H9 (cell line): ENCODE results near the gene CPE. TPM values are rescaled to one million over a fixed set of nuclear protein-coding genes. Genes with fewer than 3 reads are reported as not detected.

Source experiments
- DNase-seq: peaks from one replicate; pipeline ENCODE4 v3.0.0-alpha.2; 2017
- H2AFZ ChIP-seq: one replicate; pipeline ENCODE4 v1.6.1; 2013; ENCODE audit warnings: mild to moderate bottlenecking, low read length, control low read depth, moderate library complexity
- H2AK5ac ChIP-seq: 2 replicates; pipeline ENCODE4 v1.6.1; 2013; ENCODE audit warnings: low read length, control low read depth, mixed read lengths; ENCODE audit not compliant: insufficient read length
- H2BK120ac ChIP-seq: one replicate; pipeline ENCODE4 v1.6.1; 2013; ENCODE audit warnings: low read depth, mild to moderate bottlenecking, low read length, control low read depth, inconsistent platforms; ENCODE audit not compliant: poor library complexity, severe bottlenecking
- H2BK12ac ChIP-seq: 2 replicates; pipeline ENCODE4 v1.6.1; 2013; ENCODE audit warnings: low read length, control low read depth, mixed read lengths, low read depth; ENCODE audit not compliant: insufficient read length
- H2BK15ac ChIP-seq: 2 replicates; pipeline ENCODE4 v1.6.1; 2013; ENCODE audit warnings: low read depth, low read length, control low read depth
- H2BK20ac ChIP-seq: one replicate; pipeline ENCODE4 v1.6.1; 2013; ENCODE audit warnings: low read depth, mild to moderate bottlenecking, low read length, control low read depth, inconsistent platforms; ENCODE audit not compliant: poor library complexity, severe bottlenecking
- H2BK5ac ChIP-seq: 2 replicates; pipeline ENCODE4 v1.6.1; 2013; ENCODE audit warnings: low read length, control low read depth, mixed read lengths; ENCODE audit not compliant: insufficient read length
- H3K14ac ChIP-seq: 2 replicates; pipeline ENCODE4 v1.6.1; 2013; ENCODE audit warnings: low read length, control low read depth; ENCODE audit not compliant: insufficient read depth
- H3K18ac ChIP-seq: 2 replicates; pipeline ENCODE4 v1.6.1; 2013; ENCODE audit warnings: low read depth, mild to moderate bottlenecking, mixed read lengths, low read length, control low read depth; ENCODE audit not compliant: insufficient read length
- H3K23ac ChIP-seq: 2 replicates; pipeline ENCODE4 v1.6.1; 2013; ENCODE audit warnings: low read length, control low read depth, mixed read lengths, low read depth; ENCODE audit not compliant: insufficient read length
- H3K23me2 ChIP-seq: 2 replicates; pipeline ENCODE4 v1.6.1; 2013; ENCODE audit warnings: low read depth, mild to moderate bottlenecking, mixed read lengths, low read length, control low read depth; ENCODE audit not compliant: insufficient read length, poor library complexity, severe bottlenecking
- H3K27ac ChIP-seq: 2 replicates; pipeline ENCODE4 v1.5.1; 2013; ENCODE audit warnings: low read length, control low read depth, mixed read lengths, low read depth; ENCODE audit not compliant: insufficient read length
- H3K27me3 ChIP-seq: 2 replicates; pipeline ENCODE4 v1.6.1; 2013; ENCODE audit warnings: low read length, control low read depth, inconsistent platforms; ENCODE audit not compliant: insufficient read depth
- H3K4ac ChIP-seq: 2 replicates; pipeline ENCODE4 v1.6.1; 2013; ENCODE audit warnings: low read depth, mild to moderate bottlenecking, control low read depth, inconsistent platforms, low read length, moderate library complexity
- H3K4me1 ChIP-seq: 2 replicates; pipeline ENCODE4 v1.6.1; 2013; ENCODE audit warnings: low read length, control low read depth, inconsistent platforms; ENCODE audit not compliant: insufficient read depth
- H3K4me2 ChIP-seq: 2 replicates; pipeline ENCODE4 v1.6.1; 2013; ENCODE audit warnings: low read length, control low read depth, mixed read lengths; ENCODE audit not compliant: insufficient read length, insufficient read depth
- H3K56ac ChIP-seq: 2 replicates; pipeline ENCODE4 v1.6.1; 2013; ENCODE audit warnings: low read depth, mild to moderate bottlenecking, mixed read lengths, low read length, control low read depth; ENCODE audit not compliant: insufficient read length
- H3K79me1 ChIP-seq: 2 replicates; pipeline ENCODE4 v1.6.1; 2013; ENCODE audit warnings: low read depth, mild to moderate bottlenecking, moderate library complexity, low read length, control low read depth, inconsistent platforms; ENCODE audit not compliant: insufficient read depth, poor library complexity, severe bottlenecking
- H3K79me2 ChIP-seq: 2 replicates; pipeline ENCODE4 v1.6.1; 2013; ENCODE audit warnings: low read length, control low read depth, inconsistent platforms; ENCODE audit not compliant: insufficient read depth
- H3K9ac ChIP-seq: 2 replicates; pipeline ENCODE4 v1.6.1; 2013; ENCODE audit warnings: low read length, control low read depth, mixed read lengths; ENCODE audit not compliant: insufficient read length; ENCODE audit errors: extremely low read depth
- H3K9me3 ChIP-seq: one replicate; pipeline ENCODE4 v1.6.1; 2013; ENCODE audit warnings: low read depth, low read length, inconsistent platforms; ENCODE audit not compliant: control insufficient read depth
- H3T11ph ChIP-seq: one replicate; pipeline ENCODE4 v1.6.1; 2013; ENCODE audit warnings: mild to moderate bottlenecking, low read length, control low read depth, inconsistent platforms
- H4K20me1 ChIP-seq: one replicate; pipeline ENCODE4 v1.6.1; 2013; ENCODE audit not compliant: control insufficient read depth, insufficient read length, insufficient read depth
- H4K5ac ChIP-seq: 2 replicates; pipeline ENCODE4 v1.6.1; 2013; ENCODE audit warnings: low read depth, mild to moderate bottlenecking, mixed read lengths, low read length, control low read depth; ENCODE audit not compliant: insufficient read length
- H4K8ac ChIP-seq: replicated peaks from 2 replicates; pipeline ENCODE4 v1.6.1; 2013; ENCODE audit warnings: low read length, control low read depth, mixed read lengths, low read depth; ENCODE audit not compliant: insufficient read length
- H4K91ac ChIP-seq: 2 replicates; pipeline ENCODE4 v1.6.1; 2013; ENCODE audit warnings: low read depth, mild to moderate bottlenecking, moderate library complexity, mixed read lengths, low read length, control low read depth; ENCODE audit not compliant: insufficient read length
- H3K27ac Mint-ChIP-seq, 3 experiments: 2 replicates in 2 of 3; 3 replicates in 1 of 3; pipeline ENCODE4 v1.8.0; 2020 to 2021; ENCODE audit warnings: mixed read lengths in 3 of 3, mild to moderate bottlenecking in 1 of 3, moderate library complexity in 1 of 3
- H3K27me3 Mint-ChIP-seq: 2 replicates; pipeline ENCODE4 v1.8.0; 2021; ENCODE audit warnings: low read depth, mild to moderate bottlenecking, moderate library complexity, mixed read lengths
- H3K36me3 Mint-ChIP-seq, 3 experiments: 2 replicates in 2 of 3; 3 replicates in 1 of 3; pipeline ENCODE4 v1.8.0; 2020 to 2021; ENCODE audit warnings: low read depth in 3 of 3, mixed read lengths in 3 of 3; ENCODE audit not compliant: insufficient read depth in 1 of 3
- H3K4me1 Mint-ChIP-seq, 2 experiments: 2 replicates each; pipeline ENCODE4 v1.8.0; 2020; ENCODE audit warnings: mixed read lengths in 2 of 2
- H3K4me3 Mint-ChIP-seq, 2 experiments: 2 replicates in 1 of 2; 3 replicates in 1 of 2; pipeline ENCODE4 v1.8.0; 2020 to 2021; ENCODE audit warnings: mild to moderate bottlenecking in 2 of 2, mixed read lengths in 2 of 2, moderate library complexity in 1 of 2
- H3K9me3 Mint-ChIP-seq, 2 experiments: 2 replicates in 1 of 2; 3 replicates in 1 of 2; pipeline ENCODE4 v1.8.0; 2020; ENCODE audit warnings: mild to moderate bottlenecking in 2 of 2, mixed read lengths in 2 of 2, moderate library complexity in 1 of 2
- CTCF ChIP-seq: fragments of 200-600 bp; sonication (generic); conservative IDR thresholded peaks from 3 replicates; pipeline ENCODE4 v1.8.0; 2021; ENCODE audit warnings: antibody characterized with exemption, mild to moderate bottlenecking
- WGBS: extraction: QIAGEN DNeasy Blood & Tissue Kit; methylation state at CpG from one replicate; pipeline ENCODE4 v1.1.7; 2013; ENCODE audit warnings: missing lambda C conversion rate, low lambda C conversion rate, mixed read lengths; ENCODE audit not compliant: insufficient read length; ENCODE audit errors: extremely low coverage; 5-methylcytosine and 5-hydroxymethylcytosine counted together
- total RNA-seq: library from RNA; stranded (reverse); gene quantifications from 2 replicates; pipeline ENCODE4 v1.2.1, GENCODE V29; 2021

The CPE gene
- total RNA-seq, 1 experiment from 2014 or later = 10.0 TPM

DNA sequence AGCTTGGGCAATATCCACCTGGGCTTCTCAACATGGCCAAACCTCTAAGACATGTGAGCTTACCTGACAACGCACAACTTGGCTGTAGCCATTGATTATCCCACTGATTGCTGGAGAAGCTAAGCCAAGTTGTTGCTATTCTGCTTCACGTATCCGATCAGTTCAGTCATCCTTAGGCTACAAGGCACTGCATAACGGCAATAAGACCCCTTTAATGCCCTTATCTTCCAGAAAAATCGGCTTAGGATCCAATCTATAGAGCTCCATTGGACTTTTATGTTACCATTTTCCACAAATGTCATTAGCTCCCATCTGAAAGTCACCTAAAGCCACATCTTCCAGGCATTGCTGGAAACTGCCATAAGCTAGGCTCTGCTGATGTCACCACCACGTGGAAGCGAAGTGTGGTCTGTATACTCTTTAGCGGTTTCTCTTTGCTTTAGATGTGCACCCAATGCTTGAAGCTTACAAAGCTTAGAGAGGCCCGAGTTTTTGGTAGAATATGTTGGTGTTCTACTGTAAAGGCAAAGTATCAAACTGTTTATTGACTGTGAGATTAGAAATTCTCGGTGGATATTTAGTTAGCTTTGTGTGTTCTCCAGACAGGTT is 163.1 kb downstream of the CPE start:
- H4K5ac ChIP-seq = no peak overlapping the region
- H3K79me2 ChIP-seq = no peaks in the 10 kb centered on the region
- no peaks in the 10 kb centered on the region for H3K79me1 ChIP-seq
- no peak for DNase-seq
- Mint-ChIP-seq H3K4me3 (no peak overlapping the region), H3K4me1 (peaks cover 0 to 3% of the 10 kb centered on the region in 2 experiments; a peak in 2 of 4 replicates), H3K9me3 (no peaks in the 10 kb centered on the region; a peak in 2 of 5 replicates), H3K36me3 (no peaks in the 10 kb centered on the region), H3K27me3 (no peaks in the 10 kb centered on the region), H3K27ac (no peak overlapping the region)
- TF ChIP-seq CTCF = no peak
- no peak overlapping the region for H3K56ac ChIP-seq
- H3K23ac ChIP-seq = no peak overlapping the region
- H3K27me3 ChIP-seq = no peaks in the 10 kb centered on the region
- no peak overlapping the region for H4K91ac ChIP-seq
- no peak overlapping the region for H3K4ac ChIP-seq
- no peak overlapping the region for H3K9ac ChIP-seq
- no peak overlapping the region for H3K14ac ChIP-seq
- H2AFZ ChIP-seq = no peak overlapping the region
- no peaks in the 10 kb centered on the region for H3K23me2 ChIP-seq
- no peak overlapping the region for H3K18ac ChIP-seq
- no peaks in the 10 kb centered on the region for H3K4me1 ChIP-seq
- WGBS = no CpG with 5 or more reads among the region's 10 CpGs
- H2BK12ac ChIP-seq = no peak overlapping the region
- no peak overlapping the region for H4K8ac ChIP-seq
- no peaks in the 10 kb centered on the region for H3K9me3 ChIP-seq
- no peak overlapping the region for H2BK20ac ChIP-seq
- H2AK5ac ChIP-seq = no peak overlapping the region
- H4K20me1 ChIP-seq = no peaks in the 10 kb centered on the region
- no peak overlapping the region for H3K4me2 ChIP-seq
- no peak overlapping the region for H2BK5ac ChIP-seq
- H2BK15ac ChIP-seq = no peak overlapping the region
- no peak overlapping the region for H3K27ac ChIP-seq
- no peak overlapping the region for H2BK120ac ChIP-seq
- no peak overlapping the region for H3T11ph ChIP-seq
